ENCODE measurements around the gene STXBP4.

Gene STXBP4

DNA sequence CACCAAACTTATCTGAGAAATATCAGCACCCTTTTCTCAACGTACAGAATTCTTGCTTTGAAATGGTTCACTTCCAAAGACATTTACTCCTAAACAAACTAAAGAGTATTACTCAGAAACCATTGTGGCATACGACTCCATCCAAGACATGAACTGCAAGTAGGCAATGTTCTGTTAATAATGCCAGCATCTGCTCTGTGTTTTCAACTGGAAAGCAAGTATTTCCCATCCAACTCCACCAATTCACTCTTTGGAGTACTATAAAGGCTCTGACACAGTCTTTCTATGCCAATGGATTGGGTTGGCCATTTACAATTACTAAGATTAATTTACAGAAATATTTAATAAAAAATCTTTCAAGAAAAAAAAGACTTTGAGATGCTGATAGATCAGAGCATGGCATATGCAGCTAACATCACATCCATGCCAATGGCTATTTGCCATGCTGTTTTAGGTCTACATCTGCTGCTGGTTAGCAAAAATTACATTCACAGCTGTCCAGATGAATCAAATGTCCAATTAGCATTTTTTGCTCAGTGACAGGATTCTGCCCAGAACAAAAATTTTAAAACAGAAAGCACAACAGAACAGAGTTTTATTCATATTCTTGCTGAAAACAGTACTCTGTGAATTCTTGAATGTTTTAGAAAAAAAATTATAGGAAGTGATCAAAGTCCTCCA lies 230.3 kb downstream of the STXBP4 start:
- Mint-ChIP-seq H3K27ac (peak overlapping the region in 1 of 3 experiments; percentile 81), H3K36me3 (ENCODE audit: low read depth) (no peaks in the 10 kb centered on the region), H3K9me3 (peaks cover 2% of the 10 kb centered on the region), H3K4me1 (peaks cover 16% of the 10 kb centered on the region), H3K4me3 (no peak overlapping the region), H3K27me3 (ENCODE audit: low read depth) (no peaks in the 10 kb centered on the region)
- TF ChIP-seq, protein P1, sequence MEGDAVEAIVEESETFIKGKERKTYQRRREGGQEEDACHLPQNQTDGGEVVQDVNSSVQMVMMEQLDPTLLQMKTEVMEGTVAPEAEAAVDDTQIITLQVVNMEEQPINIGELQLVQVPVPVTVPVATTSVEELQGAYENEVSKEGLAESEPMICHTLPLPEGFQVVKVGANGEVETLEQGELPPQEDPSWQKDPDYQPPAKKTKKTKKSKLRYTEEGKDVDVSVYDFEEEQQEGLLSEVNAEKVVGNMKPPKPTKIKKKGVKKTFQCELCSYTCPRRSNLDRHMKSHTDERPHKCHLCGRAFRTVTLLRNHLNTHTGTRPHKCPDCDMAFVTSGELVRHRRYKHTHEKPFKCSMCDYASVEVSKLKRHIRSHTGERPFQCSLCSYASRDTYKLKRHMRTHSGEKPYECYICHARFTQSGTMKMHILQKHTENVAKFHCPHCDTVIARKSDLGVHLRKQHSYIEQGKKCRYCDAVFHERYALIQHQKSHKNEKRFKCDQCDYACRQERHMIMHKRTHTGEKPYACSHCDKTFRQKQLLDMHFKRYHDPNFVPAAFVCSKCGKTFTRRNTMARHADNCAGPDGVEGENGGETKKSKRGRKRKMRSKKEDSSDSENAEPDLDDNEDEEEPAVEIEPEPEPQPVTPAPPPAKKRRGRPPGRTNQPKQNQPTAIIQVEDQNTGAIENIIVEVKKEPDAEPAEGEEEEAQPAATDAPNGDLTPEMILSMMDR (IDR thresholded peaks at IDR 0.05; ENCODE audit: unreplicated experiment in 3 of 3) = no peak

DNA sequence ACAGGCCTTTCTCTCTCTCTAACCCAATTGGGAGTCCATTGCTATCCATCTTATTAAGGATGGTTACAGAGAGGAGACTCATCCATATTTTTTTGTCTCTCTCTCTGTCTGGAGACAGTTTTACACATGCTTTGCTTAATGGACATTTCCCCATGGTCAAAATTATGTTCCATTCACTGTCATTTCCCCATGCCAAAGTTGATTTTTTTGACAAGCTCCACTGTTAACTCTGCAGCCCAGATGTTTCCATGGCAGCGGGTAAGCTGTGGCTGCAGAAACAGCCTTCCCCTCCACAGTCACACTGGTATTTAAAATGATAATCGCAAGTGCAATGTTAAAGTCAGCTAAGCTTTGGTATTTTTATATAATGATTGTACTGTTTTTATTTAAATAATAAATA lies 232.3 kb downstream of the STXBP4 start:
- Mint-ChIP-seq H3K4me3 (no peak overlapping the region), H3K36me3 (ENCODE audit: low read depth) (peaks cover 9% of the 10 kb centered on the region), H3K27ac (no peak overlapping the region), H3K9me3 (peaks cover 11% of the 10 kb centered on the region), H3K4me1 (peaks cover 16% of the 10 kb centered on the region), H3K27me3 (ENCODE audit: low read depth) (no peaks in the 10 kb centered on the region)
- TF ChIP-seq, protein P1 (IDR thresholded peaks at IDR 0.05; ENCODE audit: unreplicated experiment in 3 of 3) = no peak

DNA sequence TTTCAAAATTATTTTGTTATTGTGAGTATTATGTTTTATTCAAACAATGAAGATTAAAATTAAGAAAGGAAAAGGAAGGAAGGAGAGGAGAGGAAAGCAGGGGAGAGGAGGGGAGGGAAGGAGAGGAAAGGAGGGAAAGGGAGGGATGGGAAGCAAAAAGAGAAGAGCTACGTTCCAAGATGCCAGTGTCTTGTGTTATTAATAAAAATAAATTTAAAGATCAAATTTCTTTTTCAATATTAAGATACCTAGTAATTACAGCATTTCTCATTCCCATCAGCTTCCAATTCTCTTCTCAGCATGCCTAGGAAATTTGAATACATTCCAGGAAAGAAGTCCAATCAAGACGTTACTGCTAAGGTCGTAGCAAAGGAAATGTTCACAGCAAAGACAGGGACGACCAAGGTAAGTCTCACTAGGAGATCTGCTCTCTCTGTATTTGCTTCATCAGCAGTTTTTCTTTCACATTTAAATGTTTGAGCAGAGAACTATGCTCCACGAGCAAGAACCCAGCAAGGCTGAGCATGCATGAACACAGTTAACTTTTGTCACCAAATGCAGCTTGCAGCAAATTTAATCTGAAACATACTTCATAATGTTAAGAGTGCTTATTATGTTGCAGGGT lies 232.9 kb downstream of the STXBP4 start:
- Mint-ChIP-seq H3K36me3 (ENCODE audit: low read depth) (peaks cover 9% of the 10 kb centered on the region), H3K9me3 (peaks cover 11% of the 10 kb centered on the region), H3K27ac (no peak overlapping the region), H3K4me1 (peaks cover 16% of the 10 kb centered on the region), H3K4me3 (no peak overlapping the region), H3K27me3 (ENCODE audit: low read depth) (no peaks in the 10 kb centered on the region)
- TF ChIP-seq, protein P1 (IDR thresholded peaks at IDR 0.05; ENCODE audit: unreplicated experiment in 3 of 3) = no peak

DNA sequence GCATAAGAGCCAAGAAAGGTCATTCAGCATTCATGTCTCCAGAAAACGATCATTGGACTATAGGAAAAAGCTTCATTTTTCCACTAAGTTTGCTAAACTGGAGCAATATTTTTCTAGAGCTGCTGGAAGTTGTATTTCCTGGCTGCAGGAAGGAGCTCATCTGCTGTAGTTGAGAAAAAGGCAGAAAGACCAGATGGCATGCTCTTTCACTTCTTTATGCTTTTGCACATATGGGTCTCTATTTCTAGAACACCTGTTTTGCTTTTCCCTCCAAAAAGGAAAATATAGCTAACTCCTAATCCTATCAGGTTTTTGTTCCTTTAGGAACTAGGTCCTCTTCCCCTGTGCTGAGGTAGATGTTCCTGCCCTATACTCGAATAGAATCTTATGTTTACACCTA lies 234.3 kb downstream of the STXBP4 start:
- Mint-ChIP-seq H3K4me1 (peaks cover 16% of the 10 kb centered on the region), H3K27ac (no peak overlapping the region), H3K27me3 (ENCODE audit: low read depth) (no peaks in the 10 kb centered on the region), H3K36me3 (ENCODE audit: low read depth) (peaks cover 9% of the 10 kb centered on the region), H3K4me3 (no peak overlapping the region), H3K9me3 (peaks cover 11% of the 10 kb centered on the region)
- TF ChIP-seq, protein P1 (IDR thresholded peaks at IDR 0.05; ENCODE audit: unreplicated experiment in 3 of 3) = no peak

DNA sequence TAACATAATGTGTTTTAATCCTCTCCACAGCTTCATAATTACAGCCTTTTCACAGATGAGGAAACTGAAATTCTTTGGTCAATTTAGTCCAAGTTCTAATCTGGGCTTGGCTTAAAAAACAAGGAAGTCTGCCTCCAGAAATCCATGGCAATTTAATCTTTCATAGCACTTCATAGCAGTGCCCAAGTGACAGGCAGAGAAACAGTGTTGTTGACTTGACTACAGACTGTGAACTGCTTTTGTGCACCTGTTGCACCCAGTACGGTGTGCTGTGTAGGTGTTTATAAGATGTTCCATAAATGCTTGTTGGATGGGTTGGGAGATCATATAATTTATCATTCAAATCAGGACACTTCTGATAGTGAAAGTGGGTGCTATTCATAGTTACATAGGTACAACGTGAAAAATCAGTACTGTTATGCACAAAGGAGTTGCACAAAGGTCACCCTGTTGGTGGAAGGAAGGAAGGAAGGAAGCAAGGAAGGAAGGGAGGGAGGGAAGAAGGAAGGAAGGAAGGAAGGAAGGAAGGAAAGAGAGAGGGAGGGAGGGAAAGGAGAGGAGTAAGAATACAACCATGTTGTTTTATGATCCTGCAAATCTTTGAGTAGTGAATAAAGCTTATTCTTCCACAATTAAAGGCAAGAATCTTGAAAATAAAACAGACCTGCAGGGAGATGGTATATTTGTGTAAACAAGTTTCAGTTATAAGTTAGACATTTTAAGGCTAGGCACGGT lies 239.7 kb downstream of the STXBP4 start:
- no peak overlapping the region for H3K4me3 Mint-ChIP-seq
- H3K27me3 Mint-ChIP-seq (ENCODE audit: low read depth) = no peaks in the 10 kb centered on the region
- peaks cover 17% of the 10 kb centered on the region for H3K4me1 Mint-ChIP-seq
- no peak overlapping the region for H3K27ac Mint-ChIP-seq
- H3K9me3 Mint-ChIP-seq = peaks cover 11% of the 10 kb centered on the region
- H3K36me3 Mint-ChIP-seq (ENCODE audit: low read depth) = peaks cover 9% of the 10 kb centered on the region
- TF ChIP-seq, protein P1 (IDR thresholded peaks at IDR 0.05; ENCODE audit: unreplicated experiment in 3 of 3) = no peak

All from nephron (organoid).